Activated effector memory CD4-positive, alpha-beta T cell treated with anti-CD3 and anti-CD28 coated beads, Interleukin-2, amount 50 U/mL, for 16 hours (primary cell): ENCODE results near the gene TNXB.
"Not testable (repeated sequence)": the region's sequence is repeated elsewhere in the genome, so short reads cannot be mapped to it uniquely, and the experiment has no call there.

Experiments
- DNase-seq: peaks from one replicate; pipeline ENCODE4 v3.0.0-alpha.2; 2020

The TNXB gene

GRCh38 chr6:32082935-32083334, 26.2 kb downstream of the TNXB start:
- DNase-seq: no peak

- no peak for DNase-seq
Observed at GRCh38 chr6:32082478-32082877, 26.7 kb downstream of the TNXB start.

- DNase-seq: no peak
Observed at GRCh38 chr6:32081168-32081990, 27.8 kb downstream of the TNXB start.

GRCh38 chr6:32079566-32080290, 29.4 kb downstream of the TNXB start:
- DNase-seq: no peak

- no peak for DNase-seq
Observed at GRCh38 chr6:32076321-32076809, 32.8 kb downstream of the TNXB start.

GRCh38 chr6:32075781-32076180, 33.4 kb downstream of the TNXB start:
- DNase-seq: no peak

- no peak for DNase-seq
Observed at GRCh38 chr6:32074996-32075532, 34.1 kb downstream of the TNXB start.

- no peak for DNase-seq
Observed at GRCh38 chr6:32073613-32074012, 35.5 kb downstream of the TNXB start.

GRCh38 chr6:32073101-32073500, 36.0 kb downstream of the TNXB start:
- DNase-seq: no peak

GRCh38 chr6:32070814-32071543, 38.2 kb downstream of the TNXB start:
- no peak for DNase-seq

GRCh38 chr6:32069878-32070515, 39.1 kb downstream of the TNXB start:
- no peak for DNase-seq

GRCh38 chr6:32069460-32069859, 39.7 kb downstream of the TNXB start:
- DNase-seq: no peak

- DNase-seq: no peak
Observed at GRCh38 chr6:32068867-32069266, 40.3 kb downstream of the TNXB start.

GRCh38 chr6:32068315-32068714, 40.8 kb downstream of the TNXB start:
- DNase-seq: not testable (repeated sequence)

- DNase-seq: not testable (repeated sequence)
Observed at GRCh38 chr6:32067521-32067920, 41.6 kb downstream of the TNXB start.

- DNase-seq: no peak
Observed at GRCh38 chr6:32064706-32065105, 44.4 kb downstream of the TNXB start.

- no peak for DNase-seq
Observed at GRCh38 chr6:32060966-32061655, 48.0 kb downstream of the TNXB start.

GRCh38 chr6:32058511-32058963, 50.6 kb downstream of the TNXB start:
- no peak for DNase-seq

GRCh38 chr6:32057966-32058365, 51.2 kb downstream of the TNXB start:
- DNase-seq: no peak

- no peak for DNase-seq
Observed at GRCh38 chr6:32056254-32056653, 52.9 kb downstream of the TNXB start.

GRCh38 chr6:32055756-32056155, 53.4 kb downstream of the TNXB start:
- not testable (repeated sequence) for DNase-seq

GRCh38 chr6:32053314-32053713, 55.8 kb downstream of the TNXB start:
- DNase-seq: not testable (repeated sequence)
